Kidney tubule cell (primary cell): ENCODE data around the gene TNRC6A.
"Not testable (repeated sequence)": the region's sequence is repeated elsewhere in the genome, so short reads cannot be mapped to it uniquely, and the experiment has no call there.

Experiments used
- DNase-seq: peaks from one replicate; pipeline ENCODE4 v3.0.0-alpha.2; 2018; ENCODE audit warnings: low spot score

TNRC6A gene

GRCh38 chr16:24729243-24729950 is at the start of gene TNRC6A:
TNRC6A (plus strand) TSS chr16:24729651; CDS start chr16:24729842, 191 bp downstream.
- DNase-seq, result peak; percentile 92

GRCh38 chr16:24681793-24682192 is 47.7 kb upstream of the TNRC6A start:
- DNase-seq, result no peak

- no peak for DNase-seq
These were observed 46.2 kb upstream of the TNRC6A start for GRCh38 chr16:24683250-24683649.

- DNase-seq, result no peak
These were observed 45.5 kb upstream of the TNRC6A start for GRCh38 chr16:24683847-24684493.

GRCh38 chr16:24685539-24686432 is 43.7 kb upstream of the TNRC6A start:
- DNase-seq, result peak; percentile 84

- DNase-seq, result no peak
These were observed 42.8 kb upstream of the TNRC6A start for GRCh38 chr16:24686678-24687077.

GRCh38 chr16:24688359-24688758 is 41.1 kb upstream of the TNRC6A start:
- DNase-seq, result no peak

GRCh38 chr16:24689128-24689527 is 40.3 kb upstream of the TNRC6A start:
- DNase-seq, result peak; percentile 50

GRCh38 chr16:24692854-24693253 is 36.6 kb upstream of the TNRC6A start:
- no peak for DNase-seq

- DNase-seq, result no peak
These were observed 34.5 kb upstream of the TNRC6A start for GRCh38 chr16:24694931-24695330.

- DNase-seq, result no peak
These were observed 32.8 kb upstream of the TNRC6A start for GRCh38 chr16:24696699-24697098.

GRCh38 chr16:24698308-24698707 is 31.1 kb upstream of the TNRC6A start:
- DNase-seq, result no peak

GRCh38 chr16:24699151-24699723 is 30.2 kb upstream of the TNRC6A start:
- no peak for DNase-seq

- DNase-seq, result peak; percentile 98
These were observed 28.7 kb upstream of the TNRC6A start for GRCh38 chr16:24700549-24701392.

GRCh38 chr16:24701521-24701951 is 27.9 kb upstream of the TNRC6A start:
- DNase-seq, result peak; percentile 54

- DNase-seq, result not testable (repeated sequence)
These were observed 21.7 kb upstream of the TNRC6A start for GRCh38 chr16:24707760-24708159.

- DNase-seq, result no peak
These were observed 16.1 kb upstream of the TNRC6A start for GRCh38 chr16:24713379-24713778.

GRCh38 chr16:24717411-24717810 is 12.0 kb upstream of the TNRC6A start:
- no peak for DNase-seq

- DNase-seq, result no peak
These were observed 10.4 kb upstream of the TNRC6A start for GRCh38 chr16:24718967-24719521.

- peak; percentile 42 for DNase-seq
These were observed 7.6 kb upstream of the TNRC6A start for GRCh38 chr16:24721830-24722238.

GRCh38 chr16:24723663-24724062 is 5.8 kb upstream of the TNRC6A start:
- peak; percentile 69 for DNase-seq
